SK-N-SH (cell line): ENCODE data around the gene HCN1.

Experiments
- JUND ChIP-seq: IDR thresholded peaks from 2 replicates; pipeline ENCODE4 v1.4.0; 2012
- RFX5 ChIP-seq: IDR thresholded peaks from 2 replicates; pipeline ENCODE4 v1.6.1; 2012; ENCODE audit warnings: mild to moderate bottlenecking, improper control_type of control experiment, low read length
- TCF12 ChIP-seq: IDR thresholded peaks from 2 replicates; pipeline ENCODE4 v1.4.0; 2012
- TEAD4 ChIP-seq: IDR thresholded peaks from 2 replicates; pipeline ENCODE4 v1.4.0; 2012; ENCODE audit warnings: mild to moderate bottlenecking, borderline replicate concordance; ENCODE audit not compliant: insufficient read depth
- TF ChIP-seq, protein P1 (sequence below): fragments of 200-600 bp; sonication (generic); IDR thresholded peaks from 2 replicates; pipeline ENCODE4 v1.6.1; 2017; ENCODE audit warnings: antibody characterized with exemption, mild to moderate bottlenecking, moderate library complexity
- TF ChIP-seq, protein P2 (sequence below): IDR thresholded peaks from 2 replicates; pipeline ENCODE4 v1.4.0; 2012; ENCODE audit warnings: low read depth

GRCh38 chr5:45578270-45578669 lies 117.9 kb downstream of the HCN1 start:
- TF ChIP-seq TEAD4: no peak
- TF ChIP-seq, protein P1, sequence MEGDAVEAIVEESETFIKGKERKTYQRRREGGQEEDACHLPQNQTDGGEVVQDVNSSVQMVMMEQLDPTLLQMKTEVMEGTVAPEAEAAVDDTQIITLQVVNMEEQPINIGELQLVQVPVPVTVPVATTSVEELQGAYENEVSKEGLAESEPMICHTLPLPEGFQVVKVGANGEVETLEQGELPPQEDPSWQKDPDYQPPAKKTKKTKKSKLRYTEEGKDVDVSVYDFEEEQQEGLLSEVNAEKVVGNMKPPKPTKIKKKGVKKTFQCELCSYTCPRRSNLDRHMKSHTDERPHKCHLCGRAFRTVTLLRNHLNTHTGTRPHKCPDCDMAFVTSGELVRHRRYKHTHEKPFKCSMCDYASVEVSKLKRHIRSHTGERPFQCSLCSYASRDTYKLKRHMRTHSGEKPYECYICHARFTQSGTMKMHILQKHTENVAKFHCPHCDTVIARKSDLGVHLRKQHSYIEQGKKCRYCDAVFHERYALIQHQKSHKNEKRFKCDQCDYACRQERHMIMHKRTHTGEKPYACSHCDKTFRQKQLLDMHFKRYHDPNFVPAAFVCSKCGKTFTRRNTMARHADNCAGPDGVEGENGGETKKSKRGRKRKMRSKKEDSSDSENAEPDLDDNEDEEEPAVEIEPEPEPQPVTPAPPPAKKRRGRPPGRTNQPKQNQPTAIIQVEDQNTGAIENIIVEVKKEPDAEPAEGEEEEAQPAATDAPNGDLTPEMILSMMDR: no peak
- TF ChIP-seq, protein P2, sequence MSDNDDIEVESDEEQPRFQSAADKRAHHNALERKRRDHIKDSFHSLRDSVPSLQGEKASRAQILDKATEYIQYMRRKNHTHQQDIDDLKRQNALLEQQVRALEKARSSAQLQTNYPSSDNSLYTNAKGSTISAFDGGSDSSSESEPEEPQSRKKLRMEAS: no peak
- no peak for TF ChIP-seq TCF12
- no peak for TF ChIP-seq JUND
- no peak for TF ChIP-seq RFX5
